PC-9 (cell line): Measurements from ENCODE around the gene LRRN4CL.

ENCODE experiments used
- EZH2 ChIP-seq: fragments of 200-600 bp; sonication (generic); IDR thresholded peaks from 2 replicates; pipeline ENCODE4 v1.8.0; 2017; ENCODE audit warnings: antibody characterized with exemption, low read depth
- TF ChIP-seq, protein P1 (sequence below): fragments of 200-600 bp; sonication (generic); conservative IDR thresholded peaks from 2 replicates; pipeline ENCODE4 v1.6.1; 2017; ENCODE audit warnings: mixed run types, antibody characterized with exemption, mild to moderate bottlenecking, moderate library complexity

DNA sequence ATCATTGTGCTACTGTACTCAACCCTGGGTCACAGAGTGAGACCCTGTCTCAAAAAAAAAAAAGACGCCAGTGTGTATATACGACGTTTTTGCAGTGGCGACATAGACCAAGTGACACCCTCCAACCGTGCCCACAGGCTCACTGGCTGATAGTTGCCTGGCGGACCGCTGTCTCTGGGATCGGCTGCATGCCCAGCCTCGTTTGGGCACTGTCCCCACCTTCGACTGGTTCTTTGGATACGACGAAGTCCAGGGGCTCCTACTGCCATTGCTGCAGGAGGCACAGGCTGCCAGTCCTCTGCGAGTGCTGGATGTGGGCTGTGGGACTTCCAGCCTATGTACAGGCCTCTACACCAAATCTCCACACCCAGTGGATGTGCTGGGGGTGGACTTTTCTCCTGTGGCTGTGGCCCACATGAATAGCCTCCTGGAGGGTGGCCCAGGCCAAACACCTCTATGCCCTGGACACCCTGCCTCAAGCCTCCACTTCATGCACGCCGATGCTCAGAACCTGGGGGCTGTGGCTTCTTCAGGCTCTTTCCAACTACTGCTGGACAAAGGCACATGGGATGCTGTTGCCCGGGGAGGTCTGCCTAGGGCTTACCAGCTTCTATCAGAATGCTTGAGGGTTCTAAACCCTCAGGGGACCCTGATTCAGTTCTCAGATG is 22.9 kb downstream of the LRRN4CL start:
- TF ChIP-seq, protein P1, sequence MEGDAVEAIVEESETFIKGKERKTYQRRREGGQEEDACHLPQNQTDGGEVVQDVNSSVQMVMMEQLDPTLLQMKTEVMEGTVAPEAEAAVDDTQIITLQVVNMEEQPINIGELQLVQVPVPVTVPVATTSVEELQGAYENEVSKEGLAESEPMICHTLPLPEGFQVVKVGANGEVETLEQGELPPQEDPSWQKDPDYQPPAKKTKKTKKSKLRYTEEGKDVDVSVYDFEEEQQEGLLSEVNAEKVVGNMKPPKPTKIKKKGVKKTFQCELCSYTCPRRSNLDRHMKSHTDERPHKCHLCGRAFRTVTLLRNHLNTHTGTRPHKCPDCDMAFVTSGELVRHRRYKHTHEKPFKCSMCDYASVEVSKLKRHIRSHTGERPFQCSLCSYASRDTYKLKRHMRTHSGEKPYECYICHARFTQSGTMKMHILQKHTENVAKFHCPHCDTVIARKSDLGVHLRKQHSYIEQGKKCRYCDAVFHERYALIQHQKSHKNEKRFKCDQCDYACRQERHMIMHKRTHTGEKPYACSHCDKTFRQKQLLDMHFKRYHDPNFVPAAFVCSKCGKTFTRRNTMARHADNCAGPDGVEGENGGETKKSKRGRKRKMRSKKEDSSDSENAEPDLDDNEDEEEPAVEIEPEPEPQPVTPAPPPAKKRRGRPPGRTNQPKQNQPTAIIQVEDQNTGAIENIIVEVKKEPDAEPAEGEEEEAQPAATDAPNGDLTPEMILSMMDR: no peak
- TF ChIP-seq EZH2: no peak
